ENCODE results near the gene BRD8.
"Not testable (repeated sequence)": the region's sequence is repeated elsewhere in the genome, so short reads cannot be mapped to it uniquely, and the experiment has no call there.

BRD8 gene

GRCh38 chr5:138178516-138179276 lies at the start of gene BRD8, which contains the start of gene KIF20A:
BRD8 (minus strand) TSS chr5:138178630; CDS start chr5:138178614, 16 bp downstream.
KIF20A (plus strand) TSS chr5:138179112; CDS start chr5:138179681, 569 bp downstream.
- DNase-seq: peak; percentile 56

DNA sequence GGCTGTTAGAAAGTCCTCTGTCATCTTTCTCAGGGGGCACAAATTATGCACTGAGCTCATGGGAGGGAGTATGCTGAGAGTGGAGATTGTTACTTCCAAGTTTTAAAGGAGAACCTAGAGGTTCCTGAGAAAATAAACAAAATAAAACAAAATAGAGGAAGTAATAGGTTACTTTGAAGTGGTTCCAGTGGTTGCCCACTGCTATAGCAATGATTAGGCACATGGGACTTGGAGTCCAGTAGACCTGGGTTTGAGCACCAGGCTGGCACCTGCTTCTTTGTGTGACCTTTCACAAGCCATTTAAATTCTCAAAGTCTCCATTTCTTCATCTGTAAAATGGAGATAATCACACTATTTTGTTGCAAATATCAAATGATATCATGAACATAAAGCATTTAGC lies 48.5 kb upstream of the BRD8 start:
- DNase-seq: no peak

- no peak for DNase-seq
Measured at GRCh38 chr5:138224712-138225111, 46.3 kb upstream of the BRD8 start.

DNA sequence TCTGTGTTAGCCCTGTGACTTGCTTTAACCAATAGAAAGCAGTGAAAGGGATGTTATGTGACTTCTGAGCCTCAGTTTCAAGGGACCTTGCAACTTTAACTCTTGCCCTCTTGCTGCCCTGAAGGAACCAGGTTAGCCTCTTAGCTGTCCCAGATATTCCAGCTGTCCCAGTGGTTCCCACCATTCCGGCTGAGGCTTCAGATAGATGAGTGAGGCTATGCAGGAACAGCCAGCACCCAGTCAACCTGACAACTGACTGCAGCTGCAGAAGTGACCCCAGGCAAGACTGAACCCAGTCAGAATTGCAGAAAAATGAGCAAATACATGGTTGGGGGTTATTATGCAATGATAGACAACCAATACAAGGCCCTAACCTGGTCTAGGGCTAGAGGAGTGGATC lies 45.1 kb upstream of the BRD8 start:
- no peak for DNase-seq

- DNase-seq: no peak
Measured at GRCh38 chr5:138216799-138217198, 38.4 kb upstream of the BRD8 start.

DNA sequence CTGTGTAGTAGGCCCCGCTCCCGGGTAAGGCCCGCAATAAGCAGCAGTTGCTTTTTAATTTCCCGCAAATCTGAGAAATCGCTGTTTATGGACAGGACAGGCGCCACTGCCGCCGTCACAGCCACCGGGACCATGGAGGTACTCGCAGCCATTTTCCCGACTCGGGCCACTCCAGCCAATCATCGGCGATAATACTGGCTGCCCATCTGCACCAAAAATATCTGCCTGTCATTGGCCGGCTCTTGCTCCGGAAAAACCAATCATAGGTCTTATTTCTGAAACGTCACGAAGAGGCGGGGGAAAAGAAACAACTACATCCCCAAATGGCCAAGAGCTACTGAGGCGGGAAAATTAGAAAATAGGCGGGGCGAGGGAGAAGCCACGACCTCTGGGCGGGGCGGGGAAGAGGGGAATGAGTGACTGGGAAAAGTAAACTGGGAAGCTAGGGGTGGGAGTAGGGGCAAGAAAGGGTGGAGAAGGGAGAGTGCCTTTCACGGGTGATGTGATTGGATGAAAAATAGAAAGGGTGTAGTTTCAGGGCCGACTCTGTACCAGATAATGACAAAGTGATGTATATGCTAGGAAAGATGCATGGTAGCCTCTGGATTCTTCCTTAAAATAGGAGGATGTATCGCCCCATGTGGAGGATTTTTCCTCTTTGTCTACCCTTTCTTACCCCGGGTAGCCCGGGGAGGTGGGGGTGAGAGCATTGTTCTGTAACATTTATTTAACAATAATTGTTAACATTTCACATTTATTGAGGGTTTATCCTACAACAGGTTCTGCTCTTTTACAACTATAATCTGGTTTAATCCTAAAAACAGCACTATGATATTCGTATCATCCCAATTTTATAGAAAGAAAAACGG lies 35.0 kb upstream of the BRD8 start, which contains the start of gene CDC23:
CDC23 (minus strand) TSS at position 163 of the 869 bp plus-strand sequence; CDS start at position 152, 11 bp downstream.
- peak; percentile 71 for DNase-seq

DNA sequence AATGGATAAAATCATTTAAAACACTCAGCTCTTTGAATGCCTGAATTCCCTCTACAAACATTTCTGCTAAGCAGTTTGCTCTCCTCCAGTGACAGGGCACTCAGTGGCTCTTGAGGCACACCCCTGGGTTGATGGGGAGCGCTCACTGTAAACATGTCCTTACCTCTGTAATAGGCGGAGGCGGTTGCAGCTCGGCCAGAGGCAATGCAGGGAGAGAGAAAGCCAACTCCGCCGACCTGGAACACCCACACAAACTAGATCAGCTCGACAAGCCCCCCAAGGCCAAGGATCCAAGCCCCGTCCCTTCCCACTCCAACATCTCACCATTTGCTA lies 34.4 kb upstream of the BRD8 start:
- DNase-seq: no peak

GRCh38 chr5:138210985-138211384 lies 32.6 kb upstream of the BRD8 start:
- no peak for DNase-seq

DNA sequence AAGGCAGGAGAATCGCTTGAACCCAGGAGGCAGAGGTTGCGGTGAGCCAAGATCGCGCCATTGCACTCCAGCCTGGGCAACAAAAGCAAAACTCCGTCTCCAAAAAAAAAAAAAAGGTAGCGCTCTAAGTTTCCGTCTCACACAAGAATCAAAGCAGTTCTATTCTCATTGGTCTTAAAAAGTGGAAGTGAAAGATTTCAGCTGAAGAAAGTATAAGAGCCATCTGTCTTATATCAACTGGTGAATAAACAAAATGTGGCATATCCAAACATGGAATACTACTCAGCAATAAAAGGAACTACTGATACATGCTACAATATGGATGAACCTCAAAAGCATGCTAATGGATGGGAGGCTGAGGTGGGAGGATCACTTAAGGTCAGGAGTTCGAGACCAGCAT lies 15.4 kb upstream of the BRD8 start:
- DNase-seq: not testable (repeated sequence)

- DNase-seq: no peak
Measured at GRCh38 chr5:138192826-138193225, 14.4 kb upstream of the BRD8 start.

DNA sequence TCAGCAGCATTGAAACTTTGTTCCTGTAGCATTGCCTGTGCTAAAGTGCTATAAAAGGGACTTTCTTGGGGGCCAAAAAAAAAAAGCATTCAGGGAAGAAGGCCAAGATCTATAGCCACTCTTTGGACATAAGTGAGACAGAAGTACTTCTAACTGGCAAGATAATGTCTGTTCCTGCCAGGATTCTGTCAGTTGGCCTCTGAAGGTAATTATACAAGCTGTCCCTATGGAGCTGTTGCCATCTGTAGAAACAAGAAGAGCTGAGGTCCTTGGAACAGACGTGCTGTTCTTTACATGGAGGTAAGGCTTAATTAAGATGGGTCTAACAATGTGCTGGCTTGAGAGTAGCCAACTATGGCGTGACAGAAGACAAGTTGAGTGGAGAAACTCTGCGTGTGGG lies 10.2 kb upstream of the BRD8 start:
- DNase-seq: no peak

DNA sequence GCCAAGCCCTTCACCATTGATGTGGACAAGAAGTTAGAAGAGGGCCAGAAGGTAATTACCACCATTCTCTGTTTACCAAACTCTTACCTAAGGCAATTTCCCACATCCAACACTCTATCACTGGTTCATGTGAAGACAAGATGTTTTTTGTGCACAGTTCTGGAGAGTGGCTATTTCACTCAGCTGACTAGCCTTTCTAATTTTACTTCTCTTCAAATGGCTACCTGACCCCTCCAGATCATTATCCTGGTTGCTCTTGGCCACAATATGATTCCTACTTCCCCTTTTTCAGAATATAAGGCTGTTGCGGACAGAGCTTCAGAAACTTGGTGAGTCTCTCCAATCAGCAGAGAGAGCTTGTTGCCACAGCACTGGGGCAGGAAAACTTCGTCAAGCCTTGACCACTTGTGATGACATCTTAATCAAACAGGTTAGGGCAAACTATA lies 7.6 kb upstream of the BRD8 start:
- no peak for DNase-seq

GRCh38 chr5:138182808-138183207 lies 4.4 kb upstream of the BRD8 start:
- no peak for DNase-seq

DNA sequence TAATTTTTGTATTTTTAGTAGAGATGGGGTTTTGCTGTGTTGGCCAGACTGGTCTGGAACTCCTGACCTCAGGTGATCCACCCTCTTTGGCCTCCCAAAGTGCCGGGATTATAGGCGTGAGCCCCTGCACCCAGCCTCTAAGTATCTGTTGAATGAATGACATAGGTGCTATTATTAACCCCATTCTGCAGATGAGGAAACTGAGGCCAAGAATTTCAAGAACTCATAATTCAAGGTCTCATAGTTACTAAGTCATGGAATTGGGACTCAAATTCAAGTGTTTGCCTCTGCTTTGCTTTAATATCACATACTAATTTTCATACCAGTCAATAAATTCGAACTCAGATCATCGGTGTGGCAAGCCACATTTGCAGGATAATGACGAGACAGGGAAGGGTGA lies 2.4 kb upstream of the BRD8 start:
- DNase-seq: no peak

- no peak for DNase-seq
Measured at GRCh38 chr5:138180183-138180782, 1.9 kb upstream of the BRD8 start.

DNA sequence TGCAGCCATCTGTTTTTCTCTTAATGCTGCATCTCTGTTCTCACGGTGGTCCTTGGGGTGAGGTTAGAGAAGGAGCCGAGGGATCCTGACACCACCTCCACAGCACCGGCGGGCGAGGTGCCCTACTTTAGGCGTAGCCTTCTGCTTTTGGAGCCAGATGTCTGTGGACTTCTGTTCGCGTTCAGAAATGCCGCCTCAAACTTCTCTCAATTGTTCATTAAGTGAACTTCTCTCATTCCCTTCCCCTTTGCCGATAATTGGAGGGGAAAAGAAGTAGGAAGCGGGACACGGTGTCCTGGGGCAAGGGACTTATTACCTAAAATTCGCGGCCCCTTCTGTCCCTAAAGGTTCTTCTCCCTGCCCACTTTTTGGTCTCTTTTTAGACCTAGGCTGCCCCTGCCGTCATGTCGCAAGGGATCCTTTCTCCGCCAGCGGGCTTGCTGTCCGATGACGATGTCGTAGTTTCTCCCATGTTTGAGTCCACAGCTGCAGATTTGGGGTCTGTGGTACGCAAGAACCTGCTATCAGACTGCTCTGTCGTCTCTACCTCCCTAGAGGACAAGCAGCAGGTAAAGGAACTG lies 937 bp upstream of the BRD8 start:
- DNase-seq: no peak

DNA sequence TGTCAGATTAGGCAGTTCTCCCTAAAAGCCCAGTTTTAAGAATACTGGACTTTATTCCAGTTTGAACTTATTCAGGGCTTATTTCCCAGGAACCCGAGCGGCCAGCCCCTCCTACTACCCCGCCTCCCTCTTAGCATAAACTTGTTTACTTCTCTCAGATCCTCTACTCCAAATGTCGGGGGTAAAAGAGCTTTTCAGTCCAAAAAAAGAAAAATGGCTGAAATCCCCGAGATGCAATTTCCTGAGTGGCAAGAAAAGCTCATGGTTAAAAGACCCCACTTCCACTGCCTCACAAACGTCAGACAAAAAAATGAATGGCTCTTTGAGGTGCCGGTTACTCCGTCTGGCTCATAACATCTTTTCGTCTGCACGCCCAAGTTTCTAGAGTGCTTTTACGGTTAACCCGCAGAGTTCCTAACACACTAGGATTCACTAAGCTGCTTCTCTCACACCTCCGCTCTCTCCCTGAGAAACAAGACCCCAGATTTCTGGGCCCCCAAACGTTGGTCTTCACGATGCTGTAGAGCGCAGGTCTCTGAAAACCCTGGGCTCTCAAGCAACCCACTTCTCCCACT lies 402 bp downstream of the BRD8 start:
- DNase-seq: peak; percentile 20

- no peak for DNase-seq
Measured at GRCh38 chr5:138170299-138170698, 8.1 kb downstream of the BRD8 start.

DNA sequence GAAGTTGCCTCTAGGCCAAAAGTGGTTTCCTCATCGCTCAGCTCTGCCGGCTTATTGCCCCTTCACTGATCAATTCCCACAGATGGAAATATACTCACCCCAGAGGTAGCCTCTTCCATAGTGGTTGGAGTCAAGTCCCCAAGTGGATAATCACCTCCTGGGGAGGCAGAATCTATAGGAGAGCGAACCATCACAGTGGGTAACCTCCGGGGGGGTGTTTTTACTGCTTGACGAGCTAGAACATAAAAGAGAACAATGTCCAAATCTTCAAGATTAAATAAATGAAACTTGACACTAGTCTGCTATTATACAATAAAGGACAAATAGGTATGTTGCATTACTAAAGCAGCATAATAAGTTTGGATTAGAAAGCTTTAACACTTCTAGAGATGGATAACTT lies 9.3 kb downstream of the BRD8 start:
- no peak for DNase-seq

DNA sequence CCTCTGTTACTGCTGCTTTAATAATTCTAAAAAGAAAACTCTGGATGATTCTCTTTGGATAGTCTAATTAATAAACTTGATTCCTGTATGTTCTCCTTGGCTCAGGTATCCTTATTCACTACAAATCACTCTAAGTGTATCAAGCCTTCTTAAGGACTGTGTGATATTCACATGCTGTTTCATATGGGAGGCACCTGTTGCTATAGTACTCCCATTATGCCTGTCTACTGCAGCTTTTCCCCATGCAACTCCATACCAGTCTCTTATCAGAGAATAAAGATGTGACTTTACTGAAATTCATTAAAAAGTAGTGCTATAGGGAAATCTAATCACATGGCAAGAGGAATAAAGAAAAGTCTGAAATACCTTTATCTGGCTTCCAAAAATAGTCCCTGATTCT lies 14.7 kb downstream of the BRD8 start:
- DNase-seq: no peak

DNA sequence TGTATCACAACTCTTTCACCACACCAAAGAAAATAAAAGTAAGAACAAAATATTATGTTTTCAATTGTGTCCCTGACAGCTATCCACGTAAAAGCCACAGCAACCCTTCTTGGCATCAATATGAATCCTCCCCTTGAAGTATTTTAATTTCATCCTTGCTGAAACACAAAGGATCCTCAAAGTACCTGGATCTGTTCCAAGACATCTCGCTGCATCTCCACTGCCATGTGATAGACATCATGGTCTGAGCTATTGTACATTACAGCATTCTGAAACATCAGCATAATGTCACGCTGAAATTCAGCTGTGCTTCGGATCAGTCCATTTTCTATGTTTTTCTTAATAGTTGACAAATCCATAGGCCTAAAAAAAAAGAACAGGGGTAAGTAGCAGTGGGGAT lies 17.7 kb downstream of the BRD8 start:
- DNase-seq: no peak

DNA sequence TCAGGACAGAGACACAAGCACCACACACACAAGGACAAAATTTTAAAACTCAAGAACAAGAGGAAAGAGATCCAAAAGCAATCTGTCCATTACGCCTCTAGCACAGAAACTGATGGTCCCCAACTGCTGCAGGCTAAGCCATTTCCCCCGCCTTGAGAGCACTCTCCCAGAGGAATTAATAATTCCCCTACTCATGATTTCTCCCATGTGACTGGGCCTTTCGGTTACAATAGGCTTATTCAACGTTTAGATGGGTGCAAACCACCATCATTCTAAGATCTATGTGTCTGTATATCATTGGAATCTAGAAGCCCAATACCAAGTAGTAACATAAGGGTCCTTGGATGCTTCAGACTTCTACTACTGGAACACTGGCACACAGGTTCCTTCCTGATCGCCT lies 18.8 kb downstream of the BRD8 start:
- no peak for DNase-seq

GRCh38 chr5:138157626-138158025 lies 20.8 kb downstream of the BRD8 start:
- DNase-seq: no peak
